ENCODE results near the gene UBTD1. TPM values are rescaled to one million over a fixed set of nuclear protein-coding genes. Genes with fewer than 3 reads are reported as not detected.

UBTD1 gene
- total RNA-seq, 1 experiment from 2014 or later = 19.0 TPM

GRCh38 chr10:97543025-97543546, 44.4 kb downstream of the UBTD1 start:
- Histone ChIP-seq H3K18ac (ENCODE audit: insufficient read length, low read depth, low read length) (no peak overlapping the region), H4K5ac (ENCODE audit: insufficient read length, low read depth, low read length) (no peak overlapping the region), H3K14ac (ENCODE audit: insufficient read depth, low read length) (no peak overlapping the region), H3K79me1 (ENCODE audit: insufficient read depth, low read depth, low read length, poor library complexity, severe bottlenecking) (no peaks in the 10 kb centered on the region), H3K4me1 (ENCODE audit: insufficient read depth, low read length) (no peaks in the 10 kb centered on the region; the same call in 1 of the 2 replicates), H2BK20ac (ENCODE audit: low read depth, low read length, poor library complexity, severe bottlenecking) (no peak overlapping the region), H2BK15ac (ENCODE audit: low read depth, low read length) (no peak overlapping the region), H3K27ac (ENCODE audit: insufficient read length, low read depth, low read length) (no peak overlapping the region), H3T11ph (ENCODE audit: low read length) (no peak overlapping the region), H3K27me3 (ENCODE audit: insufficient read depth, low read length) (no peaks in the 10 kb centered on the region), H3K9ac (ENCODE audit: extremely low read depth, insufficient read length, low read length) (no peak overlapping the region), H3K9me3 (ENCODE audit: control insufficient read depth, low read depth, low read length) (no peaks in the 10 kb centered on the region), H3K23me2 (ENCODE audit: insufficient read length, low read depth, low read length, poor library complexity, severe bottlenecking) (no peaks in the 10 kb centered on the region), H2BK12ac (ENCODE audit: insufficient read length, low read depth, low read length) (no peak overlapping the region), H3K4ac (ENCODE audit: low read depth, low read length) (no peak overlapping the region), H2BK5ac (ENCODE audit: insufficient read length, low read length) (no peak overlapping the region), H2AFZ (ENCODE audit: low read length) (no peak overlapping the region), H4K8ac (replicated peaks; ENCODE audit: insufficient read length, low read depth, low read length) (no peak overlapping the region), H4K91ac (ENCODE audit: insufficient read length, low read depth, low read length) (no peak overlapping the region), H2BK120ac (ENCODE audit: low read depth, low read length, poor library complexity, severe bottlenecking) (no peak overlapping the region), H3K4me2 (ENCODE audit: insufficient read depth, insufficient read length, low read length) (no peak overlapping the region), H3K79me2 (ENCODE audit: insufficient read depth, low read length) (no peaks in the 10 kb centered on the region; the same call in 1 of the 2 replicates), H3K56ac (ENCODE audit: insufficient read length, low read depth, low read length) (no peak overlapping the region), H3K23ac (ENCODE audit: insufficient read length, low read depth, low read length) (no peak overlapping the region), H2AK5ac (ENCODE audit: insufficient read length, low read length) (no peak overlapping the region), H4K20me1 (ENCODE audit: control insufficient read depth, insufficient read depth, insufficient read length) (no peaks in the 10 kb centered on the region)
- no peak for DNase-seq
- H3K27ac Mint-ChIP-seq = peak overlapping the region; percentile 29 to 98 (median 92); a peak in 5 of 7 replicates
- H3K27me3 Mint-ChIP-seq (ENCODE audit: low read depth) = no peaks in the 10 kb centered on the region
- H3K9me3 Mint-ChIP-seq = no peaks in the 10 kb centered on the region
- TF ChIP-seq CTCF (conservative IDR thresholded peaks at IDR 0.05) = no peak
- H3K4me3 Mint-ChIP-seq = peak overlapping the region in 1 of 2 experiments; percentile 55; a peak in 1 of 5 replicates
- no CpG with 5 or more reads among the region's 10 CpGs for WGBS (ENCODE audit: extremely low coverage, insufficient read length, low lambda C conversion rate)
- H3K4me1 Mint-ChIP-seq = peaks cover 35 to 48% of the 10 kb centered on the region in 2 experiments
- no peaks in the 10 kb centered on the region; a peak in 1 of 7 replicates for H3K36me3 Mint-ChIP-seq (ENCODE audit: insufficient read depth in 1 of 3, low read depth in 3 of 3)
